Kidney epithelial cell (primary cell): ENCODE data around the gene PAK1. TPM values are rescaled to one million over a fixed set of nuclear protein-coding genes. Genes with fewer than 3 reads are reported as not detected.

Experiments used
- DNase-seq: peaks from one replicate; pipeline ENCODE4 v3.0.0-alpha.2; 2010; ENCODE audit warnings: low read depth
- H3K27me3 ChIP-seq: 2 replicates; pipeline ENCODE4 v1.6.0; 2011; ENCODE audit warnings: low read length; ENCODE audit not compliant: control insufficient read depth, insufficient read depth
- H3K36me3 ChIP-seq: 2 replicates; pipeline ENCODE4 v1.5.1; 2011; ENCODE audit warnings: low read length; ENCODE audit not compliant: control insufficient read depth, insufficient read depth
- H3K4me3 ChIP-seq: 2 replicates; pipeline ENCODE4 v1.5.1; 2011; ENCODE audit warnings: low read depth, mild to moderate bottlenecking, control low read depth, low read length
- total RNA-seq: library from RNA; depleted of rRNA; stranded (reverse); fragments of >200 nt; gene quantifications from 2 replicates; pipeline ENCODE4 v1.2.3, GENCODE V29; 2015
- TF ChIP-seq, protein P1 (sequence below): IDR thresholded peaks from 2 replicates; pipeline ENCODE4 v1.5.1; 2011; ENCODE audit warnings: mild to moderate bottlenecking, moderate library complexity, low read length, control low read depth, inconsistent platforms; ENCODE audit not compliant: insufficient read depth, poor library complexity, severe bottlenecking

Gene PAK1
- total RNA-seq, 1 donor from 2014 or later, result 35.3 TPM

DNA sequence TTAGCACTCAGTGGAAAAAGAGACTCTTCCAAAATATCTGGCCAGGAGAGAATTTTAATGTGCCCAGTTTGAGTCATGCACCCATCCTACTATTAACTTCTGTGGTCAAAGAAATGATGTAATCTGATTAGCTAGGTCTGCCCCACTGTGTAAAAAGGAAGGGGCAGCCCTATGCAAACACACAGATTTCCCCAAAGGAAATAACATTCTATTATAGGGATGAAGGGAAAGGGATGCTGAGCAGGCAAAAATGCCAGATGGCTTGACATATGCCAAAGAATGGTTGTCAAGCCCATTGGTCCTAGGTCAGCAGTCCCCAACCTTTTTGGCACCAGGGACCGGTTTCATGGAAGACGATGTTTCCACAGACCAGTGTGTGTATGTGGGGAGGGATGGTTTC lies 43.3 kb upstream of the PAK1 start:
- DNase-seq, result no peak
- H3K4me3 ChIP-seq, result no peak overlapping the region
- no peaks in the 10 kb centered on the region for H3K27me3 ChIP-seq
- H3K36me3 ChIP-seq, result no peaks in the 10 kb centered on the region
- TF ChIP-seq, protein P1, sequence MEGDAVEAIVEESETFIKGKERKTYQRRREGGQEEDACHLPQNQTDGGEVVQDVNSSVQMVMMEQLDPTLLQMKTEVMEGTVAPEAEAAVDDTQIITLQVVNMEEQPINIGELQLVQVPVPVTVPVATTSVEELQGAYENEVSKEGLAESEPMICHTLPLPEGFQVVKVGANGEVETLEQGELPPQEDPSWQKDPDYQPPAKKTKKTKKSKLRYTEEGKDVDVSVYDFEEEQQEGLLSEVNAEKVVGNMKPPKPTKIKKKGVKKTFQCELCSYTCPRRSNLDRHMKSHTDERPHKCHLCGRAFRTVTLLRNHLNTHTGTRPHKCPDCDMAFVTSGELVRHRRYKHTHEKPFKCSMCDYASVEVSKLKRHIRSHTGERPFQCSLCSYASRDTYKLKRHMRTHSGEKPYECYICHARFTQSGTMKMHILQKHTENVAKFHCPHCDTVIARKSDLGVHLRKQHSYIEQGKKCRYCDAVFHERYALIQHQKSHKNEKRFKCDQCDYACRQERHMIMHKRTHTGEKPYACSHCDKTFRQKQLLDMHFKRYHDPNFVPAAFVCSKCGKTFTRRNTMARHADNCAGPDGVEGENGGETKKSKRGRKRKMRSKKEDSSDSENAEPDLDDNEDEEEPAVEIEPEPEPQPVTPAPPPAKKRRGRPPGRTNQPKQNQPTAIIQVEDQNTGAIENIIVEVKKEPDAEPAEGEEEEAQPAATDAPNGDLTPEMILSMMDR, result no peak

DNA sequence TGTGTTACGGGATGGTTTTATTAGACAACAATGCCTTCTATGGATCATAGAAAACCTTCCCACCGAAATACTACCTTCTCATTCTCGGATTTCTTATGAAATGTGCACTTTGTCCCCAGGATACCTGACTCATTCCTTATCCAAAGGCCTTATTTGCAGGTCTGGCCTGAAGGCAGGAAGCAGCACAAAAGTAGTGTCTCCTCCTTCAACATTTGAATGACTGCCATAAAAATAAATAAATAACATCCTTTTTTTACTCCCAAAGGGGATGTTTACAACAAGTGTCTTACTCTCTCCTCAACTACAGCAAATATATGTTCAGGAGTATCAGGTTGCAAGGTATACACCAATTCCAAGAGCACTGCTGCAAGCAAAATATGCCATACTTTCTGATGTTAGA lies 41.6 kb upstream of the PAK1 start:
- Histone ChIP-seq H3K36me3 (no peaks in the 10 kb centered on the region), H3K27me3 (no peaks in the 10 kb centered on the region), H3K4me3 (no peak overlapping the region)
- DNase-seq, result no peak
- TF ChIP-seq, protein P1, result no peak

- Histone ChIP-seq H3K4me3 (no peak overlapping the region), H3K36me3 (no peaks in the 10 kb centered on the region), H3K27me3 (no peaks in the 10 kb centered on the region)
- DNase-seq, result no peak
- TF ChIP-seq, protein P1, result no peak
Measured at GRCh38 chr11:77515063-77515462, 41.2 kb upstream of the PAK1 start.

GRCh38 chr11:77512092-77512491 lies 38.2 kb upstream of the PAK1 start:
- Histone ChIP-seq H3K4me3 (no peak overlapping the region), H3K36me3 (no peaks in the 10 kb centered on the region), H3K27me3 (no peaks in the 10 kb centered on the region)
- DNase-seq, result no peak
- TF ChIP-seq, protein P1, result no peak

GRCh38 chr11:77510851-77511250 lies 37.0 kb upstream of the PAK1 start:
- DNase-seq, result no peak
- TF ChIP-seq, protein P1, result no peak
- Histone ChIP-seq H3K27me3 (no peaks in the 10 kb centered on the region), H3K4me3 (no peak overlapping the region), H3K36me3 (no peaks in the 10 kb centered on the region)

DNA sequence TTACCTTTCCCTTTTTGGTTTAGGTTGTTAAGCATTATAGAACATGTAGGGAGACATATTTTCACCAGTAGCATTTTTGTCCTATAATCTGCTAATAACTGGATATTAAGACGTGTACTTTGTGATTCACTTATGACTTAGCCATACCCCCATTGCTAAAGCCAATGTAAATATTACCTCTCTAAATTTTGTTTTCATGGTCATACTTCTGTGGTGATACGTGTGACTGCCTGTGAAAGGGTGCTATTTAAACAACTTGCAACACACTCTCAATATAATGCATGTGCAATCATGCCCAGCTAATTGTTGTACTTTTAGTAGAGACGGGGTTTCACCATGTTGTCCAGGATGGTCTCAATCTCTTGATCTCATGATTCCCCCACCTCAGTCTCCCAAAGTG lies 36.2 kb upstream of the PAK1 start:
- no peak overlapping the region for H3K4me3 ChIP-seq
- DNase-seq, result no peak
- TF ChIP-seq, protein P1, result no peak
- no peaks in the 10 kb centered on the region for H3K36me3 ChIP-seq
- no peaks in the 10 kb centered on the region for H3K27me3 ChIP-seq
